H9 (cell line): ENCODE measurements around the gene YEATS4. TPM values are rescaled to one million over a fixed set of nuclear protein-coding genes. Genes with fewer than 3 reads are reported as not detected.

Source experiments
- DNase-seq: peaks from one replicate; pipeline ENCODE4 v3.0.0-alpha.2; 2017
- H2AFZ ChIP-seq: one replicate; pipeline ENCODE4 v1.6.1; 2013; ENCODE audit warnings: mild to moderate bottlenecking, low read length, control low read depth, moderate library complexity
- H2AK5ac ChIP-seq: 2 replicates; pipeline ENCODE4 v1.6.1; 2013; ENCODE audit warnings: low read length, control low read depth, mixed read lengths; ENCODE audit not compliant: insufficient read length
- H2BK120ac ChIP-seq: one replicate; pipeline ENCODE4 v1.6.1; 2013; ENCODE audit warnings: low read depth, mild to moderate bottlenecking, low read length, control low read depth, inconsistent platforms; ENCODE audit not compliant: poor library complexity, severe bottlenecking
- H2BK12ac ChIP-seq: 2 replicates; pipeline ENCODE4 v1.6.1; 2013; ENCODE audit warnings: low read length, control low read depth, mixed read lengths, low read depth; ENCODE audit not compliant: insufficient read length
- H2BK15ac ChIP-seq: 2 replicates; pipeline ENCODE4 v1.6.1; 2013; ENCODE audit warnings: low read depth, low read length, control low read depth
- H2BK20ac ChIP-seq: one replicate; pipeline ENCODE4 v1.6.1; 2013; ENCODE audit warnings: low read depth, mild to moderate bottlenecking, low read length, control low read depth, inconsistent platforms; ENCODE audit not compliant: poor library complexity, severe bottlenecking
- H2BK5ac ChIP-seq: 2 replicates; pipeline ENCODE4 v1.6.1; 2013; ENCODE audit warnings: low read length, control low read depth, mixed read lengths; ENCODE audit not compliant: insufficient read length
- H3K14ac ChIP-seq: 2 replicates; pipeline ENCODE4 v1.6.1; 2013; ENCODE audit warnings: low read length, control low read depth; ENCODE audit not compliant: insufficient read depth
- H3K18ac ChIP-seq: 2 replicates; pipeline ENCODE4 v1.6.1; 2013; ENCODE audit warnings: low read depth, mild to moderate bottlenecking, mixed read lengths, low read length, control low read depth; ENCODE audit not compliant: insufficient read length
- H3K23ac ChIP-seq: 2 replicates; pipeline ENCODE4 v1.6.1; 2013; ENCODE audit warnings: low read length, control low read depth, mixed read lengths, low read depth; ENCODE audit not compliant: insufficient read length
- H3K23me2 ChIP-seq: 2 replicates; pipeline ENCODE4 v1.6.1; 2013; ENCODE audit warnings: low read depth, mild to moderate bottlenecking, mixed read lengths, low read length, control low read depth; ENCODE audit not compliant: insufficient read length, poor library complexity, severe bottlenecking
- H3K27ac ChIP-seq: 2 replicates; pipeline ENCODE4 v1.5.1; 2013; ENCODE audit warnings: low read length, control low read depth, mixed read lengths, low read depth; ENCODE audit not compliant: insufficient read length
- H3K27me3 ChIP-seq: 2 replicates; pipeline ENCODE4 v1.6.1; 2013; ENCODE audit warnings: low read length, control low read depth, inconsistent platforms; ENCODE audit not compliant: insufficient read depth
- H3K4ac ChIP-seq: 2 replicates; pipeline ENCODE4 v1.6.1; 2013; ENCODE audit warnings: low read depth, mild to moderate bottlenecking, control low read depth, inconsistent platforms, low read length, moderate library complexity
- H3K4me1 ChIP-seq: 2 replicates; pipeline ENCODE4 v1.6.1; 2013; ENCODE audit warnings: low read length, control low read depth, inconsistent platforms; ENCODE audit not compliant: insufficient read depth
- H3K4me2 ChIP-seq: 2 replicates; pipeline ENCODE4 v1.6.1; 2013; ENCODE audit warnings: low read length, control low read depth, mixed read lengths; ENCODE audit not compliant: insufficient read length, insufficient read depth
- H3K56ac ChIP-seq: 2 replicates; pipeline ENCODE4 v1.6.1; 2013; ENCODE audit warnings: low read depth, mild to moderate bottlenecking, mixed read lengths, low read length, control low read depth; ENCODE audit not compliant: insufficient read length
- H3K79me1 ChIP-seq: 2 replicates; pipeline ENCODE4 v1.6.1; 2013; ENCODE audit warnings: low read depth, mild to moderate bottlenecking, moderate library complexity, low read length, control low read depth, inconsistent platforms; ENCODE audit not compliant: insufficient read depth, poor library complexity, severe bottlenecking
- H3K79me2 ChIP-seq: 2 replicates; pipeline ENCODE4 v1.6.1; 2013; ENCODE audit warnings: low read length, control low read depth, inconsistent platforms; ENCODE audit not compliant: insufficient read depth
- H3K9ac ChIP-seq: 2 replicates; pipeline ENCODE4 v1.6.1; 2013; ENCODE audit warnings: low read length, control low read depth, mixed read lengths; ENCODE audit not compliant: insufficient read length; ENCODE audit errors: extremely low read depth
- H3K9me3 ChIP-seq: one replicate; pipeline ENCODE4 v1.6.1; 2013; ENCODE audit warnings: low read depth, low read length, inconsistent platforms; ENCODE audit not compliant: control insufficient read depth
- H3T11ph ChIP-seq: one replicate; pipeline ENCODE4 v1.6.1; 2013; ENCODE audit warnings: mild to moderate bottlenecking, low read length, control low read depth, inconsistent platforms
- H4K20me1 ChIP-seq: one replicate; pipeline ENCODE4 v1.6.1; 2013; ENCODE audit not compliant: control insufficient read depth, insufficient read length, insufficient read depth
- H4K5ac ChIP-seq: 2 replicates; pipeline ENCODE4 v1.6.1; 2013; ENCODE audit warnings: low read depth, mild to moderate bottlenecking, mixed read lengths, low read length, control low read depth; ENCODE audit not compliant: insufficient read length
- H4K8ac ChIP-seq: replicated peaks from 2 replicates; pipeline ENCODE4 v1.6.1; 2013; ENCODE audit warnings: low read length, control low read depth, mixed read lengths, low read depth; ENCODE audit not compliant: insufficient read length
- H4K91ac ChIP-seq: 2 replicates; pipeline ENCODE4 v1.6.1; 2013; ENCODE audit warnings: low read depth, mild to moderate bottlenecking, moderate library complexity, mixed read lengths, low read length, control low read depth; ENCODE audit not compliant: insufficient read length
- H3K27ac Mint-ChIP-seq, 3 experiments: 2 replicates in 2 of 3; 3 replicates in 1 of 3; pipeline ENCODE4 v1.8.0; 2020 to 2021; ENCODE audit warnings: mixed read lengths in 3 of 3, mild to moderate bottlenecking in 1 of 3, moderate library complexity in 1 of 3
- H3K27me3 Mint-ChIP-seq: 2 replicates; pipeline ENCODE4 v1.8.0; 2021; ENCODE audit warnings: low read depth, mild to moderate bottlenecking, moderate library complexity, mixed read lengths
- H3K36me3 Mint-ChIP-seq, 3 experiments: 2 replicates in 2 of 3; 3 replicates in 1 of 3; pipeline ENCODE4 v1.8.0; 2020 to 2021; ENCODE audit warnings: low read depth in 3 of 3, mixed read lengths in 3 of 3; ENCODE audit not compliant: insufficient read depth in 1 of 3
- H3K4me1 Mint-ChIP-seq, 2 experiments: 2 replicates each; pipeline ENCODE4 v1.8.0; 2020; ENCODE audit warnings: mixed read lengths in 2 of 2
- H3K4me3 Mint-ChIP-seq, 2 experiments: 2 replicates in 1 of 2; 3 replicates in 1 of 2; pipeline ENCODE4 v1.8.0; 2020 to 2021; ENCODE audit warnings: mild to moderate bottlenecking in 2 of 2, mixed read lengths in 2 of 2, moderate library complexity in 1 of 2
- H3K9me3 Mint-ChIP-seq, 2 experiments: 2 replicates in 1 of 2; 3 replicates in 1 of 2; pipeline ENCODE4 v1.8.0; 2020; ENCODE audit warnings: mild to moderate bottlenecking in 2 of 2, mixed read lengths in 2 of 2, moderate library complexity in 1 of 2
- WGBS: extraction: QIAGEN DNeasy Blood & Tissue Kit; methylation state at CpG from one replicate; pipeline ENCODE4 v1.1.7; 2013; ENCODE audit warnings: missing lambda C conversion rate, low lambda C conversion rate, mixed read lengths; ENCODE audit not compliant: insufficient read length; ENCODE audit errors: extremely low coverage; 5-methylcytosine and 5-hydroxymethylcytosine counted together
- total RNA-seq: library from RNA; stranded (reverse); gene quantifications from 2 replicates; pipeline ENCODE4 v1.2.1, GENCODE V29; 2021
- TF ChIP-seq, protein P1 (sequence below): fragments of 200-600 bp; sonication (generic); conservative IDR thresholded peaks from 3 replicates; pipeline ENCODE4 v1.8.0; 2021; ENCODE audit warnings: antibody characterized with exemption, mild to moderate bottlenecking

Gene YEATS4
- total RNA-seq, 1 experiment from 2014 or later = 35.6 TPM

DNA sequence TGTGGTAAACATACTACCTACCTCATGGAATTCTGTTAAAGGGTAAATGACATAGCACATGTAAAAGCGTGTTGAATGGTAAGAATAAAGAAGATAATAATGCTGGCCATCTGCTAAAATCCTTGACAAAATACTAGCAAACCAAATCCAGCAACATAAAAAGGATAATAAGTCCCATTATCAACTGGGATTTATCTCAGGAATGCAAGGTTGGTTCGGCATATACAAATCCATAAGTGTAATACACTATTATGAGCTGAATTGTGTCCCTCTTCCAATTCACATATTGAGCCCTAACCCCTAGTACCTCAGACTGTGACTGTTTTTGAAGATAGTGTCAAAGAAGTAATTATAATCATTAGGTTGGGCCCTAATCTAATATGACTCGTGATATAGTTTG lies 37.4 kb downstream of the YEATS4 start:
- H3K56ac ChIP-seq = no peak overlapping the region
- H3K9me3 ChIP-seq = no peaks in the 10 kb centered on the region
- H3K4ac ChIP-seq = no peak overlapping the region
- Mint-ChIP-seq H3K27me3 (no peaks in the 10 kb centered on the region), H3K4me3 (no peak overlapping the region), H3K27ac (no peak overlapping the region), H3K4me1 (no peaks in the 10 kb centered on the region), H3K36me3 (peaks cover 8 to 20% (median 10%) of the 10 kb centered on the region in 3 experiments; a peak in 5 of 7 replicates), H3K9me3 (peaks cover 0 to 4% of the 10 kb centered on the region in 2 experiments; a peak in 2 of 5 replicates)
- H2BK5ac ChIP-seq = no peak overlapping the region
- H4K20me1 ChIP-seq = no peaks in the 10 kb centered on the region
- no peak overlapping the region for H4K91ac ChIP-seq
- H3K23ac ChIP-seq = no peak overlapping the region
- H3K14ac ChIP-seq = no peak overlapping the region
- DNase-seq = no peak
- no peak overlapping the region for H4K8ac ChIP-seq
- H3K27me3 ChIP-seq = no peaks in the 10 kb centered on the region
- no peaks in the 10 kb centered on the region for H3K79me2 ChIP-seq
- H2AFZ ChIP-seq = no peak overlapping the region
- TF ChIP-seq, protein P1, sequence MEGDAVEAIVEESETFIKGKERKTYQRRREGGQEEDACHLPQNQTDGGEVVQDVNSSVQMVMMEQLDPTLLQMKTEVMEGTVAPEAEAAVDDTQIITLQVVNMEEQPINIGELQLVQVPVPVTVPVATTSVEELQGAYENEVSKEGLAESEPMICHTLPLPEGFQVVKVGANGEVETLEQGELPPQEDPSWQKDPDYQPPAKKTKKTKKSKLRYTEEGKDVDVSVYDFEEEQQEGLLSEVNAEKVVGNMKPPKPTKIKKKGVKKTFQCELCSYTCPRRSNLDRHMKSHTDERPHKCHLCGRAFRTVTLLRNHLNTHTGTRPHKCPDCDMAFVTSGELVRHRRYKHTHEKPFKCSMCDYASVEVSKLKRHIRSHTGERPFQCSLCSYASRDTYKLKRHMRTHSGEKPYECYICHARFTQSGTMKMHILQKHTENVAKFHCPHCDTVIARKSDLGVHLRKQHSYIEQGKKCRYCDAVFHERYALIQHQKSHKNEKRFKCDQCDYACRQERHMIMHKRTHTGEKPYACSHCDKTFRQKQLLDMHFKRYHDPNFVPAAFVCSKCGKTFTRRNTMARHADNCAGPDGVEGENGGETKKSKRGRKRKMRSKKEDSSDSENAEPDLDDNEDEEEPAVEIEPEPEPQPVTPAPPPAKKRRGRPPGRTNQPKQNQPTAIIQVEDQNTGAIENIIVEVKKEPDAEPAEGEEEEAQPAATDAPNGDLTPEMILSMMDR = no peak
- no peak overlapping the region for H3K27ac ChIP-seq
- no peaks in the 10 kb centered on the region for H3K23me2 ChIP-seq
- H3K9ac ChIP-seq = no peak overlapping the region
- H4K5ac ChIP-seq = no peak overlapping the region
- H3K18ac ChIP-seq = no peak overlapping the region
- no peak overlapping the region for H3T11ph ChIP-seq
- no peak overlapping the region for H3K4me2 ChIP-seq
- no peak overlapping the region for H2BK120ac ChIP-seq
- no peak overlapping the region for H2AK5ac ChIP-seq
- H3K79me1 ChIP-seq = no peaks in the 10 kb centered on the region
- no peaks in the 10 kb centered on the region for H3K4me1 ChIP-seq
- H2BK15ac ChIP-seq = no peak overlapping the region
- H2BK12ac ChIP-seq = no peak overlapping the region
- H2BK20ac ChIP-seq = no peak overlapping the region
- WGBS = no CpG with 5 or more reads among the region's 3 CpGs
